GM08714 (cell line): ENCODE measurements around the gene THAP3.

Source experiments
- H3K4me3 ChIP-seq: fragments of 200-500 bp; sonication (Bioruptor generic); 2 replicates; pipeline ENCODE4 v1.5.1; 2014; ENCODE audit warnings: mild to moderate bottlenecking, low read length, inconsistent platforms
- ZNF274 ChIP-seq: IDR thresholded peaks from 2 replicates; pipeline ENCODE4 v1.6.1; 2012; ENCODE audit warnings: mild to moderate bottlenecking, low read depth, low read length

THAP3 gene

DNA sequence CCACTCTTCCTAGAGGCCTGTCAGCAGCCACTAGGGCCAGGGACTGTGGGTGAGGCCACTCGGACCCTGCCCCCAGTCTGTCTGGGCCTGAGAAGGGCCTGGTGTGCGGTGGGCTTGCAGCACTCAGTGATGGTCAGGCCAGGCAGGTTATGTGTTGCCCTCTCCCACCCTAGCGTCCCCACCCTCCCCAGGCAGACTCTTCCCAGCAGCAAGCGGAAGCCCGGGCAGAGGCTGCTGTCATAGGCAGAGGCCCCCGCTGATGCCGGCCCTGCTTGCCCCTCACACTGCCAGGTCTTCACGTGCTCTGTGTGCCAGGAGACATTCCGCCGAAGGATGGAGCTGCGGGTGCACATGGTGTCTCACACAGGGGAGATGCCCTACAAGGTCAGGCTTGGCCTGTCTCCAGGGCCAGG, 38.3 kb upstream of the THAP3 start:
- H3K4me3 ChIP-seq, result no peak overlapping the region
- no peak for TF ChIP-seq ZNF274

DNA sequence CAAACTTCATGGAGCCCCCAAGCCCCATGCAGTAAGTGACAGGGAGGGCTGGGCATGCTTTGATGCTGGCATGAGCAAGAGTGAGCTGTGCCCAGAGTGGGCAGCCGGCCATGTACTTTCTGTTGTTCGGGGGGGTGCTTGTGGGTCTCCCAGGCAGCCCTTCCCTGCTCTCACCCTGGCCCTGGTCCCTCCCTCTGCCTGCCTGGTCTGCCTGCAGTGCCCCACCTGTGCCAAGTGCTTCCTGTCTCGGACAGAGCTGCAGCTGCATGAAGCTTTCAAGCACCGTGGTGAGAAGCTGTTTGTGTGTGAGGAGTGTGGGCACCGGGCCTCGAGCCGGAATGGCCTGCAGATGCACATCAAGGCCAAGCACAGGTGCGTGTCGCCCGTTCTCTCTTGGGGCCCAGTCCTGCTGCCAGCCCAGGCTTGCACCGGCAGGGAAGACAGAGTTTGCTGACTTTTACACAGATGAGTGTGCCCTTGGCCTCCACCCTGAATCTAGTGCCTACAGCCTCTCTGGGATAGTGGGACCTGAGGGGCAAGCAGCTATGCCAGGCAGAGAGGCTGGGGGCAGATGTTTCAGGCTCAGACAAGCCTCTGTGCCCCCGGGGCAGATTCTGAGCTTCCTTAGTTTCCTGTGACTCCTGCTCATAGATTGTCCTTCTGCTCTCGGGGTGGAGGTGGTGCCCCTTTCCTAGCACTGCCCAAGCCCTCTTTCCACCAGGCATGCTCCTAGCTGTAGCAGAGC, 37.2 kb upstream of the THAP3 start:
- no peak overlapping the region for H3K4me3 ChIP-seq
- no peak for TF ChIP-seq ZNF274

DNA sequence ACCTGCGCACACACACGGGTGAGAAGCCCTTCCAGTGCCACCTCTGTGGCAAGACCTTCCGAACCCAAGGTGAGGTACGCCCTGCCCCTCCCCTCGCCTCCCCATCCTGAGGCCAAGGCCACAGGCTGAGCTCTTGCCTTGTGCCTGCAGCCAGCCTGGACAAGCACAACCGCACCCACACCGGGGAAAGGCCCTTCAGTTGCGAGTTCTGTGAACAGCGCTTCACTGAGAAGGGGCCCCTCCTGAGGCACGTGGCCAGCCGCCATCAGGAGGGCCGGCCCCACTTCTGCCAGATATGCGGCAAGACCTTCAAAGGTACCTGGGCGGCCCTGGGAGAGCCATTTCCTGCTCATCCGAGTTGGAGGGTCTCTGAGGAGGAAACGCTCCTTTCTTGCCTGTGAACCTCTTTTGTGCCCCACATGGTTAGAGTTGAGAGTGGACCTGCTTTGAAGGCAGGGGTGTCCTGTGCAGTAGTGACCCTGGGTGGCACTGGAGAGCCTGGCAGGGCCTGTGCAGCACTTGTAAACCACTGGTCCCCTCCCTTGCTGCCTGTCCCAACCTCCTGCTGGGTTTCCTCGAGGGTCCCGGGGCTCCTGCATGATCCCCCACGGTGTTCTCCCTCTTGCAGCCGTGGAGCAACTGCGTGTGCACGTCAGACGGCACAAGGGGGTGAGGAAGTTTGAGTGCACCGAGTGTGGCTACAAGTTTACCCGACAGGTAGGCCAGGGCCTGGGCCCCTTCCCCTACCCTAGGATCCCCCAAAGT, 36.4 kb upstream of the THAP3 start:
- no peak overlapping the region for H3K4me3 ChIP-seq
- TF ChIP-seq ZNF274, result no peak

DNA sequence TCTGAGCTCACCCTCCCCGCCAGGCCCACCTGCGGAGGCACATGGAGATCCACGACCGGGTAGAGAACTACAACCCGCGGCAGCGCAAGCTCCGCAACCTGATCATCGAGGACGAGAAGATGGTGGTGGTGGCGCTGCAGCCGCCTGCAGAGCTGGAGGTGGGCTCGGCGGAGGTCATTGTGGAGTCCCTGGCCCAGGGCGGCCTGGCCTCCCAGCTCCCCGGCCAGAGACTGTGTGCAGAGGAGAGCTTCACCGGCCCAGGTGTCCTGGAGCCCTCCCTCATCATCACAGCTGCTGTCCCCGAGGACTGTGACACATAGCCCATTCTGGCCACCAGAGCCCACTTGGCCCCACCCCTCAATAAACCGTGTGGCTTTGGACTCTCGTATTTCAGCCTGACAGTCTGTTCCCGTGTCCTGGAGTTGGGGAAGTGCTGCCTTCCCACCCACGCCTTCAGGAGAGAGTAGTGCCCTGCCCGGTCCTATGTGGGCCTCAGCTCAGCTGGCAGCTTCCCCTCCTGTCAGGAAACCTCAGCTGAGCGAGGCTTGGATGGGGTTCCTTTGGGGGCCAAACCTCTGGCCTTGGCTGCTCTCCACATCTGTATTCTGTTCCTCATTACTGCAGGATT, 35.7 kb upstream of the THAP3 start:
- TF ChIP-seq ZNF274, result no peak
- no peak overlapping the region for H3K4me3 ChIP-seq

DNA sequence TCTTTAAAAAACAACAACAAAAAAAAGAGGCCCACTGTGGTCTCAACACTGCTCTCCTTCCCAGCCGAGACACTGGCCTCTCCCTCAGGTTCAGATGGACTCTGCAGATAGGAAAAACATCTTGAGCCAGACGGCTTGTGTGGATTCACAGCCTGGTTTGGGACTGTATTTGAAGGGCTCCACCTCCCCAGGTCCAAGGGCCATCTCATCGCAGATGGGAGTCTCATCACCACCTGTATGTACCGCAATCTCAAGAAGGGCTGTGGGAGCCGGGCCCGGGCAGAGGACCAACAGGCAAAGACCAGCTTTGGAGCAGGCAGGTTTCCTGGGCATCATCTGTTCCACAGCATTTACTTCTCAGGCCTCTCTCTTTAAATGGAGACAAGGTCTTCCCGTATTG, 34.6 kb upstream of the THAP3 start:
- no peak for TF ChIP-seq ZNF274
- H3K4me3 ChIP-seq, result no peak overlapping the region

DNA sequence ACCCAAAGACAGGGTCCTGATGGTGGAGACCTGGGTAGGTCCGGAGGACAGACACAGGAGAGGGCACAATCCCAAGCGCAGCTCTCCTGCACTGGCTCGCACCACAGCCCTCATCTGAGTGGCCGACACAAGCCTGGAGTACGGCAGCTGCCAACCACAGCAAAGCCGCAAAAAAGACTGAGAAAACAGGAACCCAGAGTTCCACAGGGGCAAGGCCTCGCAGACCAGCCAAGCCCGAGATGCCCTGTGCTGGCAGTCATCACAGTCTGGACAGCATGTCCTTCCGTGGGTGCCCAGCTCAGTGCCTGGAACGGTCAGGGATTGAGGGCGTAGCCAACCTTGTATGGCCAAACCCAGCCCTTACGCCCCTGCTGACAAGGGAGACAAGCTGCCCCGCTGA, 33.4 kb upstream of the THAP3 start:
- TF ChIP-seq ZNF274, result no peak
- no peak overlapping the region for H3K4me3 ChIP-seq

DNA sequence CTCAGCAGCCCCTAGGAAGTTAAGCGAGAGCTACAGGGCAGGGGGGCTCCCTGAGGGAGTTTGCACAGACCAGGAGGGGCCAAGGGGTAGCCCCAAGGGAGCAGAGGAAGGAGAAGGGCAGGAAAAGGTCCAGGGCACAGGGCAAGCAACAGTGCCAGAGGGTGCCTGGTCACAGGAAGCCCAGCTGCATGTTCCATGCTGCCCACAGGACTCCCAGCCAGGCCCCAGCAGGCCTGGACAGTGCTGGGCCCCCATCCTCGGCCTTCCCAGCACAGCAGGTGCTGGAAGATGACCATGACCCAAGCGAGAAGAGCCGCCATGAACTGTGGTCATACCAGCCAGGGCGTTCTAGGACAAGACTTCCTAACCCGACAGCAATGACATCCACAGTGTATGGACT, 33.0 kb upstream of the THAP3 start:
- no peak overlapping the region for H3K4me3 ChIP-seq
- TF ChIP-seq ZNF274, result no peak

DNA sequence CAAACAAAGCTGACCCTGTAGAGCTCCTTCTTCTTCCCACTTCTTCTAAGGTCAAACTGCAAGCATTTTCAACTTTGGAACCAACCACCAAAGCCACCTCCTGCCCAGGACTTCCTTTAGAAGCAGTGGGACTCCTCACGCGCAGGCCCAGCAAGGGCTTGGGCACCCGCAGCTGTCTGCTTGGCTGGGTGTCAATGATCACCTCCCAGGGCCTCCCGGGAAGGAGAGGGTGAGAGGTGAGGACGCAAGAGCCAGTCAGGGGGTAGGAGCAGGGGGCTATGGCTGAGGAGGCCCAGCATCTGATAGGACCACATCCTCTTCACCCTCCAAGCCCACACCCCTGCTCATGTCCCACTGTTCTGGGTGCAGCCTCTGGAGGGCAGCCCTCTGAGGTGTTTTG, 32.2 kb upstream of the THAP3 start:
- TF ChIP-seq ZNF274, result no peak
- no peak overlapping the region for H3K4me3 ChIP-seq

DNA sequence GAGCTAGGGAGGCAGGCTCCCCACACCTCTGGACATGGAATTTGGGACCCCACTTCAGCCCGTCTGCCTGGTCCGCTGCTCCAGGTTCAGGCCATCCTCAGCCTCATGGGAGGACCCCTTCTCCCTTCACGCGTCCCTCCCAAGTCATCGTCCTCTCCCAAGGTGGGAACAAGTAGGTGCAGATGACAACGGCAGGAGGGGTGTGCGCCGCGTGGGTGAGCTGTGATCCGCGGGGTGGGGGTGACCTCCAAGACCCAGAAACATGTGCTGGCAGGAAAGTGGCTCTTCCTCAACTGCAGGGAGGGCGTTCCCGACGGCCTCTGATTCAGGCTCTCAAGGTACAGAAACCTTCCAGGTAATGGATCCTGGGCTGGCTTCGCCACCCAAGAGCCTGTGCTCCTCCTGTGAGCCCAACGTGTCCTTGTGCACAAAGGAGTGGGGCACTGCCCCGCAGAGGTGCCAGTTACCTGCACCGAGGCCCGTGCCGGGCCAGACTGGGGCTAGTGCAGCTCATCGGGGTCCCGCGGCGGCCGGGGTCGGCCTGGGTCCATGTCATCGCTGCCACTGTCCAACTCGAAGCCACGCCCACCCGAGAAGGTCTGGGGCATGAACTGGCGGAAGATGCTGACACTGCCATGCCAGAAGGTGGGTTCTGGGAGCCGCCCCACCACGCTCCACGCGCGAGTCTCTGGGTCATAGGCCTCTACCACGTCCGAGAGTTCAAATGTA, 31.6 kb upstream of the THAP3 start:
- no peak overlapping the region for H3K4me3 ChIP-seq
- no peak for TF ChIP-seq ZNF274

DNA sequence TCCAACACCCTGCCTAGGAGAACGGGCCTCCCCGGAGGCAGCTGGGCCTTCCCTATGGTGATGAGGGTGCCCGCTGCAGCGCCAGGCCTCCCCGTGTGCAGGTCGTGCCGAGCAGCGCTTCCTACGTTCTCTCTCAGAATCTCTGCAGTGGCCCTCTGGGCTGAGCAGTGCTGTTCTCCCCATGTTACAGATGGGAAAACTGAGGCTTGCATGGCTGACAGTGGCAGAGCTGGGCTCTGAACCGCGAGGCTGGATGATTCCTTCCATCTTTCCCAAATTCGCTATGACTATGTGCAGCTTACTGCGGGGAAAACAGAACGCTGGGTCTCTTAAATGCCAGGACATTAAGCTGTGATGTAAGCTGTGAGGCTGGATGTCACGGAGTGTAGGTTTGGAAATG, 30.9 kb upstream of the THAP3 start:
- H3K4me3 ChIP-seq, result no peak overlapping the region
- no peak for TF ChIP-seq ZNF274

DNA sequence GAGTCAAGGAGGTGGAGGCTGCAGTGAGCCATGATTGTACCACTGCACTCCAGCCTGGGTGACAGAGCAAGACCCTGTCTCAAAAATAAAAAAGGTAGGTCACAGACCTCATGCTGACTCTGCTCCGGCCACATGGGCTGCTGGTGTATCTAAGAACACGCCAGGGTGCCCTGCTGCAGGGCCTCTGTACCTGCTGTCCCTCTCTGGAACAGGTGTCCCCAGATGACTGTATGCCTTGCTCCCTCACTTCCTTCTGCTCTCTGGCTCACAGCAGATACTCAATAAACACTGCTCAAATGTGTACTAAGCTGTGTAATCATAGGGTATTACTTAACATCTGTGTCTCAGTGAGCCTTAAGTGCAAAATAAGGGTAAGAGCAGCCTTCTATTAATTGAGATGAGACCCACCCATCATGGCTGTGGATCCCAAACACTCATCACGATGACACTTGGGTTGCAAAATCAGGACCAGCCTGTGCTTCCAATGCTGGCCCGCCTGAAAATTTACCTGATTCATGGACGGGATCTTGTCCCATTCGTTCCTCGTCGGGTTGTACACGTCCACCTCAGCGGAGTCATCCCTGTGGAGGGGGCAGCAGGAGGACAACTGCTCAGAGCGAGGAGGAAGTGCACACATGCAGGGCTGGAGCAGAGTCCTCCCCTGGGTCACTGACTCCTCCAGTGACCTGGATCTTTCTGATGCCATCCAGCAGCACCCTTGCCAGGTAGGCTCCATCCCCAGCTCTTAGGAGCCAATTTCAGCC, 29.5 kb upstream of the THAP3 start:
- no peak overlapping the region for H3K4me3 ChIP-seq
- TF ChIP-seq ZNF274, result no peak

DNA sequence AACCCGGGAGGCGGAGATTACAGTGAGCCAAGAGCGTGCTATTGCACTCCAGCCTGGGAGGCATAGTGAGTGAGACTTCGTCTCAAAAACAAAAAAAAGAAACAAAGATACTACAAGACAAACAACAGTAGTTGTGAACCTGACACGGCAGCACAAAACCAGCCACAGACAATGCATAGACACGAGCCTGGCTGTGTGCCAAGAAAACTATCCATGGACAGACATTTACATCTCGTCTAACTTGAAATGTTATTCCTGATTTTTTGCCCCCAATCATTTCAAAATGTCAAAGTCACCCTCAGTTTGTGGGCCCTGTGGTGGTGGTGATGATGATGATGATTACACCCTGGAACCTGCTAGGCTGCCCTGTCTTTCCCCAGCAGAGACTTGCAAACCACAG, 28.3 kb upstream of the THAP3 start:
- no peak for TF ChIP-seq ZNF274
- no peak overlapping the region for H3K4me3 ChIP-seq

DNA sequence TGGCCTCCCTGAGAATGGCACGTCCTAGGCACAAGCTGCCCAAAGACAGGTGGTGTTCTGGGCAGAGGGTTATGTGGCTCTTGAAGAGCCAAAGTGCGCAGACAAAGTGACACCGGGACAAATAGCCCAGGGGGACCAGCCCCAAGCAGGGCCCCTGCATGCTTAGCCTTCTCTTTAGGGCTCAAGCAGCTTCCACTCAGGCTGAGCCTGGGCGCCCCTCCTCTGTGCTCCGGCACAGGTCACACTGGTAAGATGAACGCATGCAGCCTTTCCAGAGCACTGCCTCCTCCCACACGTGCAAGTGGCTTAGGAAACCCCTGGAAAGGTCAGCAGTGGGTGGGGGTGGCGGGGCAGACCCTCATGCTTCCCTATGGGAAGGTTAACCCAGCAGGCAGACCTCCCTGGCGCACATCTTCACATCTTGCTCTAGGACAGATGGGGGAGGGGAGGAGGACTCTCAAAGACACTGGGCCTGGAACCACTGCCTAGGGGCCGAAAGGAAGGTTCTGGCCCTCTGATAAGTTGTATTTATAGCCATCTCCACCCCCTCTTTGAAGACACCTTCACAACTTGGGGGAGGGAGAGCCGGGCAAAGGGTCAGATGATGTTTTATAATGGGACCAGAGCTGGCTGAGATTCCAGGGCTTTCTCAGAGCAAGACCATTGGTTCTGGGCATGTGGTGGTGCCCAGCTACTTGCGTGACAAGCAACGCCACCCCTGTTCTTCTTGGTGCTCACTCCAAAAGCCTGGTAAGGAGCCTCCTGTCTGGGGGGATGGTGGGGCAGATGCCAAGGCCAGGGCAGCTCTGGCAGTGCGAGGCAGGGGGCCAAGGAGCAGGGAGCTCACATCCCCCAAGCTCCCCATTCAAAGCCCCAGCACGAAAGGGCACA, 27.5 kb upstream of the THAP3 start:
- TF ChIP-seq ZNF274, result no peak
- no peak overlapping the region for H3K4me3 ChIP-seq
